Hepatocyte (in vitro differentiated cells): ENCODE results near the gene DENND1A. TPM values are rescaled to one million over a fixed set of nuclear protein-coding genes. Genes with fewer than 3 reads are reported as not detected.

Source experiments
- DNase-seq: peaks from one replicate; pipeline ENCODE4 v3.0.0-alpha.2; 2016; ENCODE audit warnings: low spot score
- H2AFZ ChIP-seq: fragments of 200-600 bp; sonication (generic); 2 replicates; pipeline ENCODE4 v1.6.0; 2016; ENCODE audit warnings: antibody characterized with exemption, mild to moderate bottlenecking
- H3K27ac ChIP-seq: fragments of 200-600 bp; sonication (generic); 2 replicates; pipeline ENCODE4 v1.5.1; 2016; ENCODE audit warnings: mild to moderate bottlenecking
- H3K27me3 ChIP-seq: fragments of 200-600 bp; sonication (generic); 2 replicates; pipeline ENCODE4 v1.6.1; 2016
- H3K36me3 ChIP-seq: fragments of 200-600 bp; sonication (generic); replicated peaks from 2 replicates; pipeline ENCODE4 v1.5.1; 2016; ENCODE audit warnings: low read depth; ENCODE audit not compliant: insufficient read depth
- H3K4me1 ChIP-seq: fragments of 200-600 bp; sonication (generic); 2 replicates; pipeline ENCODE4 v1.5.1; 2016; ENCODE audit warnings: mild to moderate bottlenecking, moderate library complexity; ENCODE audit not compliant: insufficient read depth
- H3K4me2 ChIP-seq: fragments of 200-600 bp; sonication (generic); 2 replicates; pipeline ENCODE4 v1.6.0; 2016
- H3K4me3 ChIP-seq: fragments of 200-600 bp; sonication (generic); 2 replicates; pipeline ENCODE4 v1.5.1; 2016; ENCODE audit warnings: mild to moderate bottlenecking
- H3K79me2 ChIP-seq: fragments of 200-600 bp; sonication (generic); 2 replicates; pipeline ENCODE4 v1.6.0; 2017; ENCODE audit warnings: mild to moderate bottlenecking
- H3K9me2 ChIP-seq: fragments of 200-600 bp; sonication (generic); replicated peaks from 2 replicates; pipeline ENCODE4 v1.6.0; 2017; ENCODE audit warnings: mild to moderate bottlenecking; ENCODE audit not compliant: insufficient read depth
- H3K9me3 ChIP-seq: fragments of 200-600 bp; sonication (generic); 2 replicates; pipeline ENCODE4 v1.5.1; 2016; ENCODE audit warnings: low read depth, mild to moderate bottlenecking
- H4K20me1 ChIP-seq: fragments of 200-600 bp; sonication (generic); 2 replicates; pipeline ENCODE4 v1.6.0; 2016; ENCODE audit warnings: mild to moderate bottlenecking; ENCODE audit not compliant: insufficient read depth, poor library complexity, severe bottlenecking
- EZH2 ChIP-seq: fragments of 200-600 bp; sonication (generic); IDR thresholded peaks from 2 replicates; pipeline ENCODE4 v1.6.1; 2016; ENCODE audit warnings: antibody characterized with exemption, mild to moderate bottlenecking, borderline replicate concordance
- EZH2phosphoT487 ChIP-seq: fragments of 200-600 bp; sonication (generic); IDR thresholded peaks from one replicate; pipeline ENCODE4 v1.6.1; 2018; ENCODE audit warnings: antibody characterized with exemption, mild to moderate bottlenecking, low read depth, moderate library complexity; ENCODE audit not compliant: unreplicated experiment, severe bottlenecking
- WGBS: methylation state at CpG from one replicate; pipeline ENCODE4 v1.1.6; 2016; ENCODE audit warnings: low lambda C conversion rate; ENCODE audit errors: missing lambda C conversion rate; 5-methylcytosine and 5-hydroxymethylcytosine counted together
- polyA plus RNA-seq: library from polyadenylated mRNA; unstranded; fragments of >200 nt; fragmentation: Nextera tagmentation; extraction: Ambion mirVana; gene quantifications from 2 replicates; pipeline ENCODE4 v1.2.1, GENCODE V29; 2016
- total RNA-seq: library from RNA; depleted of rRNA; stranded (reverse); fragments of >200 nt; gene quantifications from 2 replicates; pipeline ENCODE4 v1.2.3, GENCODE V29; 2014
- TF ChIP-seq, protein P1 (sequence below): fragments of 200-600 bp; sonication (generic); IDR thresholded peaks from 2 replicates; pipeline ENCODE4 v1.5.1; 2016; ENCODE audit warnings: antibody characterized with exemption, mild to moderate bottlenecking; ENCODE audit not compliant: poor library complexity

Gene DENND1A
- total and polyA plus RNA-seq, 2 experiments from 2014 or later: 24.0 to 28.9 TPM

DNA sequence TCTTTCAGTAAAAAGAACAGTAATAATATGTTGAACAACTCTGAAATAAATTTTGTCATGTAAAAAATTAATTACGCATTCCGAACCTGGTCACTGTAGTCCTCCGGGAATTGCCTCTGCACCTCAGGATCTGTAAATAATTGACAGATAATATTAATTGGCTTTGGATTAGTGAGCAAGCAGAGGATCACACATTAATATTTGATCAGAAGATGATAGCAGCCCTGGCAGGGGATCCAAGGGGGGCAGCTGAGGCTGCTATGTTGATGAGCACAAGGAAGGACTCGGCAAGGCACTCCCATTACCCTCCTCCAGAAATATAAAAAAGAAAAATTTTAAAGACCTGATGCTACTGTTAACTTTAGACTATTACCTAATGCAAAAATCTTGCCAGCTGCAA lies 137.4 kb downstream of the DENND1A start:
- Histone ChIP-seq H3K4me2 (no peak overlapping the region), H3K27me3 (no peaks in the 10 kb centered on the region), H3K4me3 (no peak overlapping the region), H2AFZ (no peak overlapping the region), H3K9me3 (no peaks in the 10 kb centered on the region), H3K79me2 (peaks cover 10% of the 10 kb centered on the region), H3K9me2 (no peaks in the 10 kb centered on the region), H4K20me1 (peaks cover 11% of the 10 kb centered on the region), H3K4me1 (no peaks in the 10 kb centered on the region), H3K36me3 (no peaks in the 10 kb centered on the region), H3K27ac (no peak overlapping the region)
- DNase-seq: no peak
- whole genome bisulfite sequencing: 92% methylated on average over 4 of the region's 4 CpGs
- TF ChIP-seq EZH2: no peak
- no peak for TF ChIP-seq EZH2phosphoT487
- TF ChIP-seq, protein P1, sequence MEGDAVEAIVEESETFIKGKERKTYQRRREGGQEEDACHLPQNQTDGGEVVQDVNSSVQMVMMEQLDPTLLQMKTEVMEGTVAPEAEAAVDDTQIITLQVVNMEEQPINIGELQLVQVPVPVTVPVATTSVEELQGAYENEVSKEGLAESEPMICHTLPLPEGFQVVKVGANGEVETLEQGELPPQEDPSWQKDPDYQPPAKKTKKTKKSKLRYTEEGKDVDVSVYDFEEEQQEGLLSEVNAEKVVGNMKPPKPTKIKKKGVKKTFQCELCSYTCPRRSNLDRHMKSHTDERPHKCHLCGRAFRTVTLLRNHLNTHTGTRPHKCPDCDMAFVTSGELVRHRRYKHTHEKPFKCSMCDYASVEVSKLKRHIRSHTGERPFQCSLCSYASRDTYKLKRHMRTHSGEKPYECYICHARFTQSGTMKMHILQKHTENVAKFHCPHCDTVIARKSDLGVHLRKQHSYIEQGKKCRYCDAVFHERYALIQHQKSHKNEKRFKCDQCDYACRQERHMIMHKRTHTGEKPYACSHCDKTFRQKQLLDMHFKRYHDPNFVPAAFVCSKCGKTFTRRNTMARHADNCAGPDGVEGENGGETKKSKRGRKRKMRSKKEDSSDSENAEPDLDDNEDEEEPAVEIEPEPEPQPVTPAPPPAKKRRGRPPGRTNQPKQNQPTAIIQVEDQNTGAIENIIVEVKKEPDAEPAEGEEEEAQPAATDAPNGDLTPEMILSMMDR: no peak

DNA sequence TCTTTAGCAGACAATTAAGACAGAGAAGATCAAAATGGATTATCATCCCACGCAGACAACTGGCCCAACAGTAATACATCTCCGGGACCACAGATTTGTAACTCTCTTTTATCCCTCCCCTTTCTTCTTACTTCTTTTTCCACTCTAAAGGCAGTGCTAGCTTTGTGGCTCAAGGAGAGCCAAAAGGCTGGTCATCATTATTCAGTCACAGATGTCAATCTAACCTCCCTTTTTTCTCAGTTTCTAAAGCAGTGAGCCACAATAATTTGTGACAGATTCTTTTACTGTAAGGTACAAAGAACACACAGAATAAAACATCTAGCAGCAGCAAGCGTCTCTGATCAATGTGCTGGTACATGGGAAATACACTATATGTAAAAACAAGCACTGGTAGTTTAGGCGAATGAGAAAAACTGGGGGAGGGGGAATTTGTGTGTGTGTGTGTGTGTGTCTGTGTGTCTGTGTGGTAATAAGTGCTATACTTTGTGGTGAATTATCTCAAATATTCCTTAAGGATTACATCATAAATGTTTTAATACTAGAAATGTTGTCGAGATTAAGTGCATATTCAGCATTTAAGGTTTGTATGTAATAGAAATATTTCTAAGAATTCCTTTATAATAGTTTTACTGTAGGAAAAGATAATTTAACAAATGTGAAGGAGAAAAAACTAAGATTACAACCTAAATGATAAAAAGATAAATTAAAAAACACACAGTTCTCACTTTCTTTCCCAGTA lies 140.2 kb downstream of the DENND1A start:
- Histone ChIP-seq H3K4me1 (no peaks in the 10 kb centered on the region), H2AFZ (no peak overlapping the region), H3K27ac (no peak overlapping the region), H3K36me3 (no peaks in the 10 kb centered on the region), H3K4me2 (no peak overlapping the region), H3K9me3 (no peaks in the 10 kb centered on the region), H3K4me3 (no peak overlapping the region), H3K79me2 (no peaks in the 10 kb centered on the region), H4K20me1 (peaks cover 1% of the 10 kb centered on the region), H3K27me3 (no peaks in the 10 kb centered on the region), H3K9me2 (no peaks in the 10 kb centered on the region)
- WGBS: 79% methylated on average over 5 of the region's 5 CpGs
- DNase-seq: no peak
- TF ChIP-seq EZH2phosphoT487 (no peak), EZH2 (no peak)
- TF ChIP-seq, protein P1: no peak

DNA sequence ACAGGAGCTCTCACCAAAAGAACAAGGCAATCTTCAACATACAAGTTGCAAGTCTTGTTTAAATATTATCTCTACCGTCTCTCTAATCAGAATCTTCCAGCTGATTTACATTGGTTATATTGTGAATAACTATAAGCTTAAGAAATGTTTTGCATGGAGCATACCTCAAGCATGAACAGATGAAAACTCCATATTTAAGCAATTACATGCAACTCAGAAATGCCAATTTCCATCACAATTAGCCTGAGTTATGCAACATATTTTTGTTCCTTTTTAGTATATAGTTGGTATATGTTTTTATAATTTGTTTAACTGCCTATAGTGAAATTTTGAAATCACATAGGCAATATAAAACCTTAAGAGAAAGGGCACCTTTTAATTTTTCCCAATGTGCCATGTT lies 142.5 kb downstream of the DENND1A start:
- H3K9me2 ChIP-seq: no peaks in the 10 kb centered on the region
- TF ChIP-seq, protein P1: no peak
- TF ChIP-seq EZH2: no peak
- TF ChIP-seq EZH2phosphoT487: no peak
- H2AFZ ChIP-seq: no peak overlapping the region
- WGBS: 96% methylated on average over 1 of the region's 1 CpG
- H3K27ac ChIP-seq: no peak overlapping the region
- no peaks in the 10 kb centered on the region for H4K20me1 ChIP-seq
- no peaks in the 10 kb centered on the region for H3K36me3 ChIP-seq
- H3K79me2 ChIP-seq: no peaks in the 10 kb centered on the region
- H3K9me3 ChIP-seq: no peaks in the 10 kb centered on the region
- H3K27me3 ChIP-seq: no peaks in the 10 kb centered on the region
- no peaks in the 10 kb centered on the region for H3K4me1 ChIP-seq
- no peak overlapping the region for H3K4me2 ChIP-seq
- no peak for DNase-seq
- no peak overlapping the region for H3K4me3 ChIP-seq
